ENCODE results near the gene ZDHHC20. TPM values are rescaled to one million over a fixed set of nuclear protein-coding genes. Genes with fewer than 3 reads are reported as not detected.

ZDHHC20 gene
- total and polyA plus RNA-seq, 2 of the 4 experiments (the other 2 are of a cell fraction) = 16.1 to 72.4 TPM

GRCh38 chr13:21372530-21372929, 86.6 kb downstream of the ZDHHC20 start:
- Histone ChIP-seq H2AK9ac (replicated peaks; ENCODE audit: low read depth, low read length, poor library complexity) (no peak overlapping the region), H2BK15ac (ENCODE audit: low read depth, low read length) (no peak overlapping the region), H2BK20ac (ENCODE audit: low read depth, low read length) (no peak overlapping the region), H2AFZ (replicated peaks; ENCODE audit: low read length, poor library complexity) (no peak overlapping the region), H3K9ac (ENCODE audit: low read depth, low read length) (no peak overlapping the region), H3K14ac (replicated peaks; ENCODE audit: low read depth, low read length) (no peak overlapping the region), H4K5ac (ENCODE audit: low read depth, low read length) (no peak overlapping the region), H3K4me3 (ENCODE audit: insufficient read depth, low read depth, low read length) (no peak overlapping the region), H3K79me1 (ENCODE audit: low read depth in 1 of 2, low read length in 2 of 2) (no peaks in the 10 kb centered on the region), H3K4ac (ENCODE audit: low read depth, low read length) (no peak overlapping the region), H4K91ac (ENCODE audit: insufficient read depth, low read depth, low read length) (no peak overlapping the region), H3K4me2 (ENCODE audit: low read depth, low read length) (no peak overlapping the region), H3K36me3 (ENCODE audit: control insufficient read depth, insufficient read depth, low read length) (peaks cover 6% of the 10 kb centered on the region; the same call in 1 of the 2 replicates), H3K27me3 (ENCODE audit: control insufficient read depth, insufficient read depth, low read length) (no peaks in the 10 kb centered on the region), H3K4me1 (ENCODE audit: control insufficient read depth, insufficient read depth, low read length) (no peaks in the 10 kb centered on the region), H2AK5ac (ENCODE audit: low read depth, low read length) (no peak overlapping the region), H3K27ac (ENCODE audit: insufficient read depth, low read length) (no peak overlapping the region), H3K23ac (ENCODE audit: low read depth, low read length) (no peak overlapping the region), H4K20me1 (ENCODE audit: insufficient read depth, low read length) (no peaks in the 10 kb centered on the region), H3K9me1 (ENCODE audit: insufficient read depth, low read length) (no peaks in the 10 kb centered on the region), H2BK120ac (ENCODE audit: low read depth, low read length) (no peak overlapping the region), H2BK5ac (ENCODE audit: low read depth, low read length, poor library complexity, severe bottlenecking) (no peak overlapping the region), H3K9me3 (ENCODE audit: control insufficient read depth, insufficient read depth, low read length) (no peaks in the 10 kb centered on the region), H3K18ac (ENCODE audit: low read depth, low read length) (no peak overlapping the region), H3K56ac (ENCODE audit: extremely low read depth, insufficient read depth, low read length) (no peak overlapping the region), H4K8ac (ENCODE audit: low read depth in 2 of 2, low read length in 2 of 2) (no peak overlapping the region)
- ChIA-PET POLR2A (ENCODE audit: unreplicated experiment) (no interaction called here), CTCF (no interaction called here)
- in situ Hi-C loops (cut with MboI; ENCODE audit: low sequenced_read_pairs) = no loop called here
- intact Hi-C loops (cut with micrococcal nuclease) = no loop called here
- ATAC-seq (ENCODE audit: low read depth) (no peak), DNase-seq (no peak)
- TF ChIP-seq USF2 (IDR thresholded peaks at IDR 0.05; ENCODE audit: low read depth, low read length) (no peak), MXI1 (IDR thresholded peaks at IDR 0.05; ENCODE audit: borderline replicate concordance, low read depth, low read length) (no peak), POLR2A (IDR thresholded peaks at IDR 0.05; ENCODE audit: low read depth, low read length) (no peak), BHLHE40 (IDR thresholded peaks at IDR 0.05; ENCODE audit: low read depth, low read length) (no peak), CEBPB (IDR thresholded peaks at IDR 0.05; ENCODE audit: low read depth, low read length) (no peak), RCOR1 (IDR thresholded peaks at IDR 0.05; ENCODE audit: insufficient replicate concordance, low read length) (no peak), CTCF (conservative IDR thresholded peaks at IDR 0.05; ENCODE audit: low read depth, low read length) (no peak), MAFK (IDR thresholded peaks at IDR 0.05; ENCODE audit: low read depth, low read length) (no peak), CHD1 (IDR thresholded peaks at IDR 0.05; ENCODE audit: low read depth, low read length) (no peak), RAD21 (IDR thresholded peaks at IDR 0.05; ENCODE audit: low read length) (no peak), ELK1 (IDR thresholded peaks at IDR 0.05; ENCODE audit: borderline replicate concordance, low read depth, low read length) (no peak), RFX5 (IDR thresholded peaks at IDR 0.05; ENCODE audit: low read depth, low read length) (no peak), MAZ (IDR thresholded peaks at IDR 0.05; ENCODE audit: borderline replicate concordance, low read depth, low read length) (no peak), FOS (IDR thresholded peaks at IDR 0.05; ENCODE audit: low read depth, low read length) (no peak), NFE2L2 (IDR thresholded peaks at IDR 0.05; ENCODE audit: low read depth, low read length) (no peak), SMC3 (IDR thresholded peaks at IDR 0.05; ENCODE audit: low read depth, low read length) (no peak)
- BruUV-seq (replicated peaks) = no TSS peak
- dilution Hi-C loops (cut with HindIII; ENCODE audit: low sequenced_read_pairs, unreplicated experiment) = no loop called here
- WGBS, 2 experiments (ENCODE audit: extremely low coverage in 2 of 2, insufficient read length in 1 of 2) = no CpG with 5 or more reads among the region's 1 CpG
